Nephron progenitor cell (in vitro differentiated cells): ENCODE data around the gene CDK14.
A peak's percentile ranks its signal among the peaks of the same experiment; 100 is the strongest.

Experiments
- DNase-seq: peaks from one replicate; pipeline ENCODE4 v3.0.0; 2021
- H3K27ac Mint-ChIP-seq: 2 replicates; pipeline ENCODE4 v1.8.0; 2021; ENCODE audit warnings: mild to moderate bottlenecking, moderate library complexity, mixed read lengths
- H3K27me3 Mint-ChIP-seq: 2 replicates; pipeline ENCODE4 v1.8.0; 2021; ENCODE audit warnings: mild to moderate bottlenecking, low read depth, mixed read lengths; ENCODE audit not compliant: poor library complexity
- H3K36me3 Mint-ChIP-seq: 2 replicates; pipeline ENCODE4 v1.8.0; 2021; ENCODE audit warnings: low read depth, mixed read lengths
- H3K4me1 Mint-ChIP-seq: 2 replicates; pipeline ENCODE4 v1.8.0; 2021; ENCODE audit warnings: mixed read lengths
- H3K4me3 Mint-ChIP-seq: 2 replicates; pipeline ENCODE4 v1.8.0; 2021; ENCODE audit warnings: mild to moderate bottlenecking, moderate library complexity, mixed read lengths
- H3K9me3 Mint-ChIP-seq: 2 replicates; pipeline ENCODE4 v1.8.0; 2021; ENCODE audit warnings: mild to moderate bottlenecking, moderate library complexity, mixed read lengths
- TF ChIP-seq, protein P1 (sequence below): fragments of 200-600 bp; sonication (generic); IDR thresholded peaks from 2 replicates; pipeline ENCODE4 v1.5.0; 2021; ENCODE audit warnings: antibody characterized with exemption

CDK14 gene

DNA sequence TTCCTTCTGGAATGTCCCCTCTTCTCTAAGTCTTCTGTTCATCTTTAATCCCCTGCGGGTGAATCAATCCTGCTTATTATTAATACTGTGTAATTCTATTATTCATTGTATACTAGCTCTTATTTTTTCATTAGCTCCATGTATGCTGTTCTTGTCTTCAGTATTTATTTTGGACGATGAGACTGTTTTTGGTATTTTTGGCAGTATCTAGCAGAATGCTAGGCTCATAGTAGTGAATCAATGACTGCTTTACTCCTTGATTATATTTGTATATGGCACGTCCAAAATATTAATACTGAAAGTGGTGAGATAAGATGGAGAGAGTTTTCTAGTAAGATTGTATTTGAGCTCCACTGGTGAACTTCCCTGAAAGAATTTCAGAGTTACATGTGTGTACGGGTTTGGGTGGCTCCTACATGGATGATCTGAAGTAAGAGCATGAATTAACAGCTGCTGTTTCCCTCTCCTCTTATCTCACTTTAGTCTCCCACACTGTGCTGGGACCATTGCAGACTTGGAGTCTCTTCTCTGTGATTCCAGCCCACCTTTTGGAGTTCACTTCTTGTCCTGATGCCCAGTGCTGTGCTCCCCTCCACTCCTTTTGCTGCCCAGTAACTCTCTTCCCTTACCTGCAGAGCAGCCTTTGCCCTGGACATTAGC lies 226.0 kb downstream of the CDK14 start:
- TF ChIP-seq, protein P1, sequence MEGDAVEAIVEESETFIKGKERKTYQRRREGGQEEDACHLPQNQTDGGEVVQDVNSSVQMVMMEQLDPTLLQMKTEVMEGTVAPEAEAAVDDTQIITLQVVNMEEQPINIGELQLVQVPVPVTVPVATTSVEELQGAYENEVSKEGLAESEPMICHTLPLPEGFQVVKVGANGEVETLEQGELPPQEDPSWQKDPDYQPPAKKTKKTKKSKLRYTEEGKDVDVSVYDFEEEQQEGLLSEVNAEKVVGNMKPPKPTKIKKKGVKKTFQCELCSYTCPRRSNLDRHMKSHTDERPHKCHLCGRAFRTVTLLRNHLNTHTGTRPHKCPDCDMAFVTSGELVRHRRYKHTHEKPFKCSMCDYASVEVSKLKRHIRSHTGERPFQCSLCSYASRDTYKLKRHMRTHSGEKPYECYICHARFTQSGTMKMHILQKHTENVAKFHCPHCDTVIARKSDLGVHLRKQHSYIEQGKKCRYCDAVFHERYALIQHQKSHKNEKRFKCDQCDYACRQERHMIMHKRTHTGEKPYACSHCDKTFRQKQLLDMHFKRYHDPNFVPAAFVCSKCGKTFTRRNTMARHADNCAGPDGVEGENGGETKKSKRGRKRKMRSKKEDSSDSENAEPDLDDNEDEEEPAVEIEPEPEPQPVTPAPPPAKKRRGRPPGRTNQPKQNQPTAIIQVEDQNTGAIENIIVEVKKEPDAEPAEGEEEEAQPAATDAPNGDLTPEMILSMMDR = no peak
- Mint-ChIP-seq H3K9me3 (peaks cover 4% of the 10 kb centered on the region), H3K4me3 (no peak overlapping the region), H3K4me1 (no peaks in the 10 kb centered on the region), H3K27me3 (no peaks in the 10 kb centered on the region), H3K27ac (peak overlapping the region; percentile 13), H3K36me3 (peaks cover 6% of the 10 kb centered on the region)
- DNase-seq = no peak

- DNase-seq = no peak
- peaks cover 19% of the 10 kb centered on the region for H3K36me3 Mint-ChIP-seq
- H3K4me3 Mint-ChIP-seq = no peak overlapping the region
- no peaks in the 10 kb centered on the region for H3K27me3 Mint-ChIP-seq
- no peaks in the 10 kb centered on the region for H3K4me1 Mint-ChIP-seq
- TF ChIP-seq, protein P1 = no peak
- peaks cover 22% of the 10 kb centered on the region for H3K9me3 Mint-ChIP-seq
- no peak overlapping the region for H3K27ac Mint-ChIP-seq
Measured at GRCh38 chr7:90824386-90825307, 228.5 kb downstream of the CDK14 start.

DNA sequence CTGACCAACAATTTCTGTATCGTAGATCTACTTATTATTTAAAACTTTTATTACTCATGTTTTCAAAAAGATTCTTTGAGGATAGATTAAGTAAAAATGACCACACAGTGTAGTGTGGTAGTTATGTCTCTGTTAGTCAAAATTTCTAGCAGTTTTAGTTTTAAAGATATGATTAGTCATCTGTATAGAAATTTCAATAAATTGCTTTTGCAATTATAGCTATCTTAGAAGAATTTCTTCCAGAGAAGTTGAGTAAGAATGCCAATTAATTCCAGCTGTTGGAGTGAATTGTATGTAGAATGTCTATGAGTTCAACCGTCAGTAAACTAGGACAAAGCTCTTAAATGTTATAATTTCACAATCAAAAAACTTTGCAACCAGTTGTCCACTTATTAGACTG lies 229.7 kb downstream of the CDK14 start:
- Mint-ChIP-seq H3K36me3 (peaks cover 24% of the 10 kb centered on the region), H3K27ac (no peak overlapping the region), H3K4me1 (no peaks in the 10 kb centered on the region), H3K27me3 (no peaks in the 10 kb centered on the region), H3K4me3 (no peak overlapping the region), H3K9me3 (peaks cover 29% of the 10 kb centered on the region)
- DNase-seq = no peak
- TF ChIP-seq, protein P1 = no peak

DNA sequence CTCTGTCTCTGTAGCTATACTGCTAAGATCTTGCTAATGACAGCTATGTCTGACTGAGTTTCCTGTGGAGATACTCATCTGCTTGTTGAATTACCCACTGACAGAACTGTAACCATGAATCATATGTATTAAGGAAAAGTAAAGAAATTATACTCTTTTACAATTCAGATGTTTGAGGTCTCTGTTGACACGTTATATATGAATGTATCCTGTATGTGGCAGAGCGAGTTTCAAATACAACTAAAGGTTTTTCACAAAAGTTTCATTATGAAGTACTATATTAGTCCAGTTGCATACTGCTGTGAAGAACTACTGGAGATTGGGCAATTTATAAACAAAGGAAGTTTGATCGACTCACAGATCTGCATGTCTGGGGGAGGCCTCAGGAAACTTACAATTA lies 232.5 kb downstream of the CDK14 start:
- TF ChIP-seq, protein P1 = no peak
- H3K36me3 Mint-ChIP-seq = peaks cover 33% of the 10 kb centered on the region
- peaks cover 39% of the 10 kb centered on the region for H3K9me3 Mint-ChIP-seq
- no peak for DNase-seq
- H3K27me3 Mint-ChIP-seq = peaks cover 4% of the 10 kb centered on the region
- no peak overlapping the region for H3K4me3 Mint-ChIP-seq
- H3K27ac Mint-ChIP-seq = no peak overlapping the region
- no peaks in the 10 kb centered on the region for H3K4me1 Mint-ChIP-seq

DNA sequence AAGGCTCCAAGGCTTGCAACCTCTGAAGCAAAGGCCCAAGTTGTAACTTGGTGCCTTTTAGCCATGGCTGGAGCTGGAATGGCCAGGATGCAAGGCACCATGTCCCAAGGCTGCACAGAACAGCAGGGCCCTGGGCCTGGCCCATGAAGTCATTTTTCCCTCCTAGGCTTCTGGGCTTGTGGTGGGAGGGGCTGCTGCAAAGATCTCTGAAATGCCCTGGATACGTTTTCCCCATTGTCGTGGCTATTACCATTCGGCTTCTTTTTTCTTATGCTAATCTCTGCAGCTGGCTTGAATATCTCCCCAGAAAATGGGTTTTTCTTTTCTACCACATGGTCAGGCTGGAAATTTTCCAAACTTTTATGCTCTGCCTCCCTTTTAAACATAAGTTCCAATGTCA lies 234.2 kb downstream of the CDK14 start:
- no peak for DNase-seq
- TF ChIP-seq, protein P1 = no peak
- H3K9me3 Mint-ChIP-seq = peaks cover 39% of the 10 kb centered on the region
- H3K4me1 Mint-ChIP-seq = peaks cover 12% of the 10 kb centered on the region
- no peak overlapping the region for H3K27ac Mint-ChIP-seq
- peaks cover 4% of the 10 kb centered on the region for H3K27me3 Mint-ChIP-seq
- peaks cover 33% of the 10 kb centered on the region for H3K36me3 Mint-ChIP-seq
- H3K4me3 Mint-ChIP-seq = no peak overlapping the region
